Stimulated activated CD4-positive, alpha-beta T cell treated with anti-CD3 and anti-CD28 coated beads, TNF-alpha, amount 100 ng/mL, for 1 hour (primary cell): ENCODE data around the gene UBL7.

Source experiments
- DNase-seq, 3 donors: peaks; one replicate each; pipeline ENCODE4 v3.0.0-alpha.2; 2020; ENCODE audit warnings: low read depth in 3 of 3, low spot score in 1 of 3

Gene UBL7

GRCh38 chr15:74425630-74426029 lies 35.3 kb downstream of the UBL7 start:
- no peak for DNase-seq

DNA sequence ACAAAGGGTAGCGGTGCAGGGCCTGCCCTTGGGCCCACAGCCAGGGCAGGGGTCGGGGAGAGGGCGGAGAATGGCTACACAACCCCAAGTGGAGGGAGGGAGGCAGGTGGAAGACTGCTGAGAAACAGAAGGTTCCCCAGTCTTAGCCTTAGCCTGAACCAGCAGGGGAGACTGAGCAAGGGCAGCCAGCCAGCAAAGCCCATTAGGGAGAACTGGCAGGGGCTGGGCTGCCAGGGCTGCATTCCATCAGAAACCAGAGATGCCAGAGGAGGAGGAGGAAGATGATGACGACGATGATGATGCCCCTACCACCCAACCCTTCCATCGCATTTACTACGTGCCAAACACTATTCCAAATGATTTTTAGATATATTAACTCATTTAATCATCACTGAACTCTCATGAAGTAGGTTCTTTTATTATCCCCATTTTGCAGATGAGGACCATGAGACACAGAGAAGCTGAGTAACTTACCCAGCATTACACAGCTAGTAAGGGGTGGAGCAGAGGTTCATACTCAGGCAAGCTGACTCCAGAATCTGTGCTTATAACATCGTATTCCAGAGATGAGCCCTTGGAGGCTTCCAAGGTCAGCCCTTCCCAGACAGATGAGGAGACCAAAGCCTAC lies 35.9 kb downstream of the UBL7 start:
- DNase-seq, result no peak

- DNase-seq, result no peak
Observed at GRCh38 chr15:74423431-74424257, 37.3 kb downstream of the UBL7 start.

GRCh38 chr15:74422652-74423430 lies 38.1 kb downstream of the UBL7 start:
- no peak for DNase-seq

DNA sequence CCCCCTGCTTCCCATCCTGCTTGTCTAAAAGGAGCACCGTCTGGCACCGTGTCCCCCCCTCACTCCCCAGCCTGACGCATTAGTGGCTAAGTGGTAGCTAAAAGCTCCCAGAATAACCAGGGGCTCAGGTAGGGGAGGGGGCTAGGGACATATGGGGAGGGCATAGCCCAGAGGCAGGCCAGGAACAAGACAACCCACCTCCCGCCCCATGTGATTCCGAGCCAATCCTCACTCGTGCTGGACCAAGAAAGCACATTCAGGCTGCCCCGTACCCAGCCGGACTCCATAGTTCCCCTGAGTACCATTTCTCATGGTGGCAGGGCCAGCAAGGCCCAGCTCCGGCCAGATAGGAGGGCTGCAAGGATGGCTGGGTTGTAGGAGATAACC lies 38.7 kb downstream of the UBL7 start:
- DNase-seq, result no peak

GRCh38 chr15:74421302-74422245 lies 39.4 kb downstream of the UBL7 start:
- DNase-seq, result no peak

DNA sequence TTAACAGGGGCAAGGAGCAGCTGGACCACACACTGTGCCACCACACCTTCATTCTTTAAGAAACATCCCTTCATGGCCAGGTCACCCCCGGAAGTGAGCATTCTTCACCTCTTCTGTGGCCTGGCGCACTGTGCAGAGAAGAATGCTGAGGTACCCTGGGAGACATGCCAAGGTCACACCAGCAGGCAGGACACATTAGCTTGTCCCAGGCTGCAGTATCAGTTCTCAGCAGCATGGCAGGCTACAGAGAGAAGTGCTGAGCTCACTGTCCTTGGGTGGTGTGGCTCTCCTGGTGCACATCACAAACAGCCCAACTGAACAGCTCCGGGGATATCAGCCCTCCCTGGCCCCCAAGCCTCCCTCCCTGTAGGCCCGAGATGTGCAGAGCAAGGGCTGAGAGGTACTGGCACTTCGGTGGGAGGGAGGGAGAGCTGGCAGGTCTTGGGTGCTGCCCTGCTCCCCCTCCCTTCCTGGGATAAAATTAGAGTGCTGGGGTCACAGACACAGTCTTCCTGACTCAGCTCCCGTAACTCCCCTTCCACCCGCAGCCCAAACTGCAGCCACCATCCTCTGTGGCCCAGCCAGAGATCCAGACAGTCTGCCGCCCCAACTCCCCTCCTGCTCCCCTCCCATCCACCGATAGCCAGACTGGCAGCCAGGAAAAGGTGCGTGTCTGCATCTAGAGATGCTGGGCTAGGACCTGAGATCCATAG lies 40.6 kb downstream of the UBL7 start:
- no peak for DNase-seq

DNA sequence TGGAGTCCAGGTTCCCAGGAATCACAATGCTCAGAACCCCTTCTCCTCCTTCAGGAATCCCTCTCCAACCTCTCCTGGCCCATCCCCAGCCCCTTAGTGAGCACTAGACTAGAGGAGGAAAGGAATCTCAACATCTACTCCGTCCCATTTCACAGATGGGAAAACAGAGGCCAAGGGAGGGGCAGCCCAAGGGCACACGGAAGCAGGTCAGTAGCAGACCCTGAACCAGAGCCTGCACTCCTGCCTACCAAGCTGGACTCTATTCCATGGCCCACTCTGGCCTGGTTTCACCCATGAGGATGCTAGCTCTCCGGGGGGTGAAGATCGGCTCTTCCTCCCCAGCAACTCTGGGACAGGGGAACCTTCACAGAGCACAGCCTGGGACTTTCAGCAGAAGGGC lies 41.5 kb downstream of the UBL7 start:
- DNase-seq, result no peak

DNA sequence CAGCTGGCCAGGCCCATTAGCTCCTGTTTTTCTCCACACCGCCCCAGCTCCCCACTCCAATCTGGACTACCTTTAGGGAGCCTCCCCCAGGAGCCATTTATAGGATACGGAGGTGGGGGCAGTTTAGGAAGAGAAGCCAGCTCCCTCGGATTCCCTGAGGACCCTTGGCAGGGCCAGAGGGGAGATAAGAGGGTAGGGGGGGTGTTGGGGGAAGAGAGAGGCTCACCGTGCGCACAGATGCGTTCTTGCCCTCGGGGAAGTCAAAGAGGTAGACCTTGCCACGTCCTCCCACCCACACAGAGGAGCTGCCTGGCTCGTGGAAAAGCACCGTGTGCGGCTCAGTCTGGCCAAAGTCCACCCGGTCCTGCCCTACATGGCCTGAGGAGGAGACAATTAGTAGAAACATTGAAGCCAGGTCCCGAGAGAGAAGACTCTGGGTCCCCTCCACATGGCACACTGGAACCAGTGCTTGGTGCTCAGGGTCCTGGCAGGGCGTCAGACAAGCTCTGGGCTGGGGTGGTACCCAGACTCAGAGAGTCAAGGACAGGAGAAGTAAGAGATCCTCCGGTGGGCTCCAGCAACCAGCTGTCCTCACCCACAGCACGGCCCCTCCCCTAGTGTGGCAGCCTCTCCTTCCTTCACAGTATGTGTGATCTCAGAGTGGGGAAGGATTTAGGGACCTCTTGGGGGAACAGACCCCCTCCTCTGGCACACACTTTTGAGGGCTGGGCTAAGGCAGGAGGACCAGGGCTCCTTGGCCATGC lies 42.2 kb downstream of the UBL7 start:
- DNase-seq, result no peak

DNA sequence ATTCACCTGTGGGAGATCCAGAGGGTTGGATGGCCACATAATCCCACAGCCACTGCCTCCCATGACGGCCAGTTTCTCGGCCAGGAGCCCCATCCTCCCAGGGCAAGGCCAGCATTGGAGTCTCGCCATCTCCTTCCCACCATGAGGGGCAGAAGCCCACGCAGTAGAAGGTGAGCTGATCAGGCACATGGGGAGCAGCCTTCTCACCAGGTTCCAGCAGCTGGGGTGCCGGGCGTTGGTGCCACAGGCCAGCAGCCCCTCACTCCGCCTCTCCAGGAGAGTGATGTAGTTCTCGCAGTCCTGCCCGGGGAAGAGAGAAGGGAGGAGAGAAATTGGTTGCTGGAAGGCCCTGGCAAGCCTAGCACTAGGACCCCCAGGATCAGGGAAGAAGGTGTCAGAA lies 43.3 kb downstream of the UBL7 start:
- no peak for DNase-seq

- DNase-seq, result no peak
Observed at GRCh38 chr15:74417225-74417624, 43.7 kb downstream of the UBL7 start.

DNA sequence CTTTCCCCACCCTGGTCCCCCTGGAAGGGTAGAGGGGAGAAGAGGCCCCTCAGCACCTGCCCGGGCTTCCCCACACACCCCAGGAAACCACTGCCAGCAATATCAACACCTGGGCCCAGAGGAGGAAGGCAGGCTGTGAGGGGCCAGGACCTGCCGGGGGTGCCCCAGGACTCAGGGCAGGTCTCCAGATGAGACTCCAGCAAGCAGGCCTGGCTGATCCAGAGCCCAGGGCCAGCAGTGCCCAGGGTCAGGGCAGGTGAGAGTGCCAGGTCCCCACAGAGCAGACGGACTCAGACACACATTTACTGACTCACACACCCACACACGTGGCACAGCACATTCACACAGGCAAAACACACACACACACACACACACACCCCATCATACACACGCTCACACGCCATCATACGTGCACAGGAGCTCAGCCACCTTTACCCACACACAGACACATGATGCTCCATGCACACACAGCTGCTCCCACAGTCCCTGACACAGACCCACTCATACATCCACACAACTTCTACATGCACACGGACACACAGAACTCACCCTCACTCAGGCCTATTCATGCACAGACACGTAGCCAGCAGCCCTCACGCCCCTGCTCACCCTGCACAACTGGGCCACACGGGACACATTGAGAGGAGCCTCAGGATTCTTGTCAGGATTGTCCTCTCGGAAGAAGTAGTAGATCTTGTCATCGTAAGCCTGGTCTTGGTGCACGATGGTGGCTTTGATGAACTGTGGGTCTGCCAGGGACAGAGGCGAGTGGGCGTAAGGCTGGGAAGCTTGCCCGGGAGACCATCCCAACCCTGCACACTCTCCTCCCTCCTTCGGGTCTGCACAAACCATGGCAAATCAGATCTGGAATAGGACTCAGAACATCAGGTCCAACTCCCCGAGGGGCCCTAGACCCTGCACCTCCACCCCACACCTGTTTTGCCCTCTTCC lies 44.7 kb downstream of the UBL7 start:
- no peak for DNase-seq

DNA sequence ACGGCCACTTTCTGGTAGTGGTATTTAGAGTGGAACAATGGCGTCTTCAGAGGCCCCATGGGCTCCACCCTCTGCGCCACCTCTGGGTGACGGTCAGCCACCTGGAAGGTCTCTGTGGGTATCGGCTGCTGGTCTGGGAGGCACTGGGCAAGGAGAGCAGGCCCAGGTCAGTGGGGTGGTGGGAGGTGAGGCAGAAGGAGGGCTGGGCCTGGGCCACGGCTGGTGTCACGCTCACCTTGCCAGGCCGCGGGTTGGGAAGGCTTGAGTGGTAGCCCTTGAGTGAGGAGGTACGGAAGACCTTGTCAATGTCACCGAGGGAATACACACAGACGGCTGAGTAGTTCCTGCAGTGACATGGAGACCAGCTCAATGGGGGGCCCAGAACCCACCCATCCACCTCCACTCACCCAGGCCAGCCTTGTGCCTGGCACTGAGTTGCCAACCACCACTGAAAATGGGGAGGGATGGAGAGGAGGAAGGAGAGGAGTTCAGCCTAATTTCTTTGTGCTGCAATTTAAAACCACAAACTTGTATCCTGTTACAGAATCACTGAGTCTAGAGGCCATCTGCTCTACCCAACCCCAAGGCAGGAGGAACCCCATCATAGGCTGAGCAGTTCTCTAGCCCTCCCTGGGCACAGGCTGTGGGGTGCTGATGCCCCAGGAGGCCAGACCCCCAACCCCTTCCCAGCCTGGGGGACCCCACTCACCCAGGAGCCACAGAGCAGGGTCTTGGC lies 46.2 kb downstream of the UBL7 start:
- no peak for DNase-seq

DNA sequence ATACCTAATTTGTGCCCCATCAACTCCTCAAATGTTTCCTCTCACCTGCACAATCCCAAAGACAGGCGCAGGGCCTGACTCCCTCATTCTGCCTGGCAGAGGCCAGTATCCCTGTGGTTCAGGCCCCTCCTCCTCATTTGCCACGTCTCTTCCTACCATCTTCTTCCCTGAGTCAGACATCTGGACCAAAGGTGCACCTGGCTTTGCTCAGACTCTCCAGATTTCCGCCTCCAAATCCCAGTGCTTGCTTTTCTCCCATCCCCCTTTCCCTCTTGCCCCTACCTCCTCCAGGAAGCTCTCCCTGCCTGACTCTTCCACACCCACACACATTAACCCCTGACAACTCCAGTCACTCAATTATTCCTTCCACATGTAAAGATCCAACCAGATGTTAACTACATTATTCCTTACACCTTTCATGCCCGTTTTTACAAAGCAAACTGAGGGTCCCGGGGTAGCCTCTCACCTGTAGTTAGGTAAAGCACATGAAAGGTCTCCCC lies 46.8 kb downstream of the UBL7 start:
- no peak for DNase-seq

- no peak for DNase-seq
Observed at GRCh38 chr15:74413350-74414080, 47.4 kb downstream of the UBL7 start.

DNA sequence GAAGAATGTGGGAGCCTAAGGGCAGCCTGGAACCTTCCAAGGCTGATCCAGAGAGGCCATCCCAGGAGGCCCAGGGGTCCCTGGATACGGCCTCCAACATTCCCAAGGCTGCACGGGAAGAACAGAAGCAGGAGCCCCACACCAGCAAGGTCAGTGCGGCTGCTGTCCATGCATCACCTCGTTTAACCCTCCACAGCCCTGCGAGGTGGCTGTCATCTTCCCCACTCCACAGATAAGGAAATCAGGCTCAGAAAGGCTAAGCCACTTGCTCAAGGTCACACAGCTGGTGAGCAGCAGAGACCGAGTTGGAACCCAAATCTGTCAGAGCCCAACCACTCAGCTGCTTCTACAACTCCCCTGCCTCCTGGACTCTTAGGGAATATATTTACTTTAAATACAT lies 48.8 kb downstream of the UBL7 start:
- no peak for DNase-seq

GRCh38 chr15:74411686-74412085 lies 49.3 kb downstream of the UBL7 start:
- DNase-seq, result no peak
